GM20431 (cell line): Measurements from ENCODE around the gene ZNF333.
"Not testable (repeated sequence)": the region's sequence is repeated elsewhere in the genome, so short reads cannot be mapped to it uniquely, and the experiment has no call there.

Source experiments
- in situ Hi-C: fragments of 300-500 bp; cut with MseI, MboI; formaldehyde crosslinking; loops from one replicate; pipeline ENCODE4 v1.15.0; 2020; ENCODE audit warnings: low sequenced_read_pairs; ENCODE audit not compliant: unreplicated experiment

The ZNF333 gene

DNA sequence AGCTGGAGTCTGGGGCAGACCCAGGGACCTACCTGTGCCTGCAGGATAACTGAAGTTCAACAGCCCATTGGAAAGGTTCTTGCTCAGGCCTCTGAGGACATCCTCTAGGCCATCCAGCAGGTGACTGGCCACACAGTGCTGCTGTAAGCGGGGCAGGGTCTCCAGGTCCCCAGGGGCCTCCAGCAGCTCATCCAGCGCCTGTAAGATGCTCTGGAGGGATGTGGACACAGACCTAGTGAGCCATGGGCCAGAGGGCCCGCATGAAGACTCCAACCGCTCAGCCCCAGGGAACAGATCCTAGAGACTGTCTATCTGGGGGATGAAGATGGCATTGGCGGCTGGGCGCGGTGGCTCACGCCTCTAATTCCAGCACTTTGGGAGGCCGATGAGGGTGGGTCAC is 74.6 kb downstream of the ZNF333 start:
- in situ Hi-C loops = no loop called here

DNA sequence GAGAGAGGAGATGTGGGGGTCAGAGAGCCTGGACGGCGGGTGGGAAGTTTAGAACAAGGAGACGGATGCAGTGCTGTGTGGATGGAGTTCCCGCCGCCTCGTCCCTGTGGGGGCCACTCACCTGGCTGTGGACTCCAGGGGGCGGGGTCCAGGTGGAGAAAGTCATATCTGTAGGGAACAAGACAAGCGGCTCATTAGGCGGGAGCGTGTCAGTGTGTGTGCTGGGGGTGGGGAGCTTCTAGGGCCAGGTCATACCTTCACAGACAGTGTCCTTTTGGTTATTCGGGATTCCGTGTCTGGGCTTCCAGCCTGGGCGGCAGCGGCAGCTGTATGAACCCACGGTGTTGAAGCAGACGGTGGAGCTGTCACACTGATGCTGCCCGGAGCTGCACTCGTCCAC is 75.6 kb downstream of the ZNF333 start:
- in situ Hi-C loops = not testable (repeated sequence)

DNA sequence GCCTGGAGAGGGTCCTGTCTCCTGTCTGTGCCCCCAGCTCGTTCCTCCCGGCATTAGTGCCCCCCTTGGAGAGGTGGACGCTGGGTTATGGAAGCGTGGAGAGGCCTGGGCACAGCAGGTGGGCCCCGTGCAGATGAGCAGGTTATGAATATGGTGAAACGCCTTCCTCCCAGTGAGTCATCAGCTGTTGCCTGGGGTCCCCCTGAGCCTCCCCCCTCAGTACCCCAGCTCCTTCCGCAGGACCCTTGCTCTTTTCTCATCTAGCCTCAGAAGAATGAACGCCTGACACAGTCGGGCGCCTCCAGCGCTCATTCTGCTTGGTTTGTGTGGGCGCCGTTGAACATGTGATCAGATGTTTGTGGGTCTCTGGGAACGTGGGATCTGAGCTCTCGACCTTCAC is 76.0 kb downstream of the ZNF333 start:
- in situ Hi-C loops = not testable (repeated sequence)

DNA sequence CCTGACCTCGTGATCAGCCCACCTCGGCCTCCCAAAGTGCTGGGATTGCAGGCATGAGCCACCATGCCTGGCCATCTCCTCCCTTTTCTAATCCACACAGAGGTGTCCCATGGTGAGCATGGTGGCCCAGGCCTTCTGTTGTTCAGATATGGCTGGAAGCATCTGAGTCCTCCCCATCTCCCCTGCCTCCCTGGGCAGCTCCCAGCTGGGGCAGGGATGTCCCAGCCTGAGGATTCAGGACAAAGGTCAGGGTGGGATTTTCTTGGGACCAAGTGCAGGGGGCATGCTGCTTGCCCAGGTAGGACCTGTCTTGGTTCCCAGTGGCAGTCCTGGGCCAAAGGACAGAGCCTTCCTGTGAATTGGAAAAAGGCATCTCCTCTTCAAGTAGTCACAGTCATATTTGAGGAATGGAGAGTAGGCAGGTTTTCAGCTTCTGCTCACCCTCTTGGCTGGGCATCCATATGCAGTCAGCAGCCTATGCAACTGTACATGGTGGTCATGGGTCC is 77.7 kb downstream of the ZNF333 start:
- in situ Hi-C loops = no loop called here

DNA sequence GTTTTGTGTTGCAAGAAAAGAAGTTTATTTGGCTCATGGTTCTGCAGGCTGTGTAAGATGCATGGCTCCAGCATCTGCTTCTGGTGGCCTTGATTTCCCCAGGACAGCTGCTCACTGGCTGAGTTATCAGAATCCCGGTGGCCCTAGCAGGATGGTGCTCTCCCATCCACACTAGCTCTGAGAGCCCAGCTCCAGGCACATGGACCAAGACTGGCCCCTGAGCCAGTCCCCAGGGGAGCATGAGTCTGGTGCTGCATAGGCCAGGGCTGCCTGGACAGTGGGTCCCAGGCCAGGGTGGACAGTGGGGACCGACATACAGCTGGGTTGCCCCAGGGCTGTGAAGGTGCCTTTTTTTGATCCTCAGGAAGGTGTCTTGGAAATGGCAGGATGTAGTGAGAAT is 78.2 kb downstream of the ZNF333 start:
- in situ Hi-C loops = no loop called here

DNA sequence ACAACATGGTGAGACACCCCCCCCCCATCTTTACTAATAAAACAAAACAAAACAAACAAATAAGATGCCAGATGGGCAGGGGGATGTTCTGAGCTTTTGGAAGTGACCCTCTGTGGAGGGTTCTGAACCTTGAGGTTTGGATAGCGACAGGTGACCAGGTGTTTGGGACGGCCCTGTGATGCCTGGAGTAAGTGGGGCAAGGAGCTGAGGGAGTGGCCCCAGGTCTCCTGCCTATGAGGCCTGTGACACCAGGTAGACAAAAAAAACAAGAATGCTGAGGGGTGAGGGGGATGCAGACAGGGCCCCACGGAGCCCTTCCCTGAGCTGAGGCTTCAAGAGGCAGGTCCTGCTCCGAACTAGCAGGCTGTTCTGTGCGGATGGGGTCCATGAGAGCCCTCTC is 79.4 kb downstream of the ZNF333 start:
- in situ Hi-C loops = no loop called here

DNA sequence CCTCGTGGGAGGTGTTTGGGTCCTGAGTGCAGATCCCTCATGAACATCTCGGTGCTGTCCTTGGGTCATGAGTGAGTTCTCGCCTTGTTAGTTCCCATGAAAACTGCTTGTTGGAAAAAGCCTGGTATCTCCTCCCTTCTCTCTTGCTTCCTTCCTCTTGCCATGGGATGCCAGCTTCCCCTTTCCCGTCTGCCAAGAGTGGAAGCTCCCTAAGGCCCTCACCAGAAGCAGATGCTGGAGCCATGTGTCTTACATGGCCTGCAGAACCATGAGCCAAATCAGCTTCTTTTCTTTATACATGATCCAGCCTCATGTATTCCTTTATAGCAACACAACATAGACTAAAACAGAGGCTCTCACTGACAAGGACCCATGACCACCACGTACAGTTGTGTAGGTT is 80.3 kb downstream of the ZNF333 start:
- in situ Hi-C loops = no loop called here

DNA sequence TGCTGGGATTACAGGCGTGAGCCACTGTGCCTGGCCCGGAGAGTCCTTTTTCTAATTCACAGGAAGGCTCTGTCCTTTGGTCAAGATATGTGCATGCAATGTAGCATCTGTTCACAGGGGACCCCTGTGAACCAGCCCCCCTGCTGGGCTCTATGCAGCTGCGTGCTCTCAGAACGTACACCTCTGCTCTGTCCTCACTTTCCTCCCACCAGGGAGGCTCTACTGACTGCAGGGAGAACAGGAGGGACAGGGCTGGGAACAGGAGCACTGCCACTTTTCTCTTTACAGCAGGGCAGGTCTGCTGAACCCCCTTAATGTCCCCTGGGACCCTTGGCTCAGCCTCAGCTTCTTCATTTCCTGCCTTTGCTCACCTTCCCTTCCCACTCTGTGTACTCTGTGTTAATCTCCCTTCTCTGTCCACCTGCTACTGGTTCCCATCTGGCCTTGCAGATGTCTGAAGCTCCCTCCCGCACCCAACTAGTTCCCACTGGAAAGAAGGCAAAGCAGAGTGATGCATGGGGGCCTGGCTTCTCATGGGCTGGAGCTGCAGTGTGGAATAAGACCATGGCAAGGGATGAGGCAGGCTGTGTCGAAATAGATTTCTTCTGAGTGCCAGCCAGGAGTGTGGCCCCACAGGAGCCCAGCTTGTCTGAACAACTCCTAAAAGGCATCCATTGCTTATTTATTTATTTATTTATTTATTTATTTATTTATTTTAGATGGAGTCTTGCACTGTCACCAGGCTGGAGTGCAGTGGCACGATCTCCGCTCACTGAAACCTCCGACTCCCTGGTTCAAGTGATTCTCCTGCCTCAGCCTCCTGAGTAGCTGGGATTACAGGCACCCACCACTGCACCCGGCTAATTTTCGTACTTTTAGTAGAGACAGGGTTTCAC is 81.3 kb downstream of the ZNF333 start:
- in situ Hi-C loops = no loop called here

DNA sequence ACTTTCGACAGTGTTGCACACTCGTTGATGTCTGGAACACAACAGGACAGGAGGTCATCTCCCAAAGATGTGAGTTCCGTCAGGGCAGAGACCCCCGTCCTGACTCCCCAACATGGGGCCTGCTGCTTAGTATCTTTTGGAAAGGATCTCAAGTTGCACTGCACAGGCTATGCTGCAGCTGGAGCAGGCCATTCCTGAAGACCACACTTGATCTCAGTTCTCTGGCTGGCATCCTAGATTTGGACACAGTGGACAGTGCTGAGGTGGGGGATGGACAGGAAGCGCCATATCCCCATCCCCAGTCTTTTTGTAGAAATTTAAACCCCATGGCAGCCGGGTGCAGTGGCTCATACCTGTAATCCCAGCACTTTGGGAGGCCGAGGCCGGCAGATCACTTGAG is 82.6 kb downstream of the ZNF333 start:
- in situ Hi-C loops = no loop called here

DNA sequence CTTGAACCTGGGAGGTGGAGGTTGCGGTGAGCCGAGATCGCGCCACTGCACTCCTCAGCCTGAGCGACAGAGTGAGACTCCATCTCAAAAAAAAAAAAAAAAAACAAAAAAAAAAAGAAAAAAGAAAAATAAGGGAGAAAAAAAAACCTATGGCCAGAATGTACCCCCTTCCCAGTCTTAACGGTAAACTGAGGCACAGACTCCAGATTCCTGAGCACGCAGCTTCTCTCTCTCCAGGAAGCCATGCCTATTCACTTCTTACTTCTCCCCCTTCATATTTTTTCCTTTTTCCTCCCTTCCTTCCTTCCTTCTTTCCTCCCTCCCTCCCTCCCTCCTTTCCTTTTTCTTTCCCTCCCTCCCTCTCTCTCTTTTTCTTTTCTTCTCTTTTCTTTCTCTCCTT is 83.1 kb downstream of the ZNF333 start:
- in situ Hi-C loops = no loop called here

DNA sequence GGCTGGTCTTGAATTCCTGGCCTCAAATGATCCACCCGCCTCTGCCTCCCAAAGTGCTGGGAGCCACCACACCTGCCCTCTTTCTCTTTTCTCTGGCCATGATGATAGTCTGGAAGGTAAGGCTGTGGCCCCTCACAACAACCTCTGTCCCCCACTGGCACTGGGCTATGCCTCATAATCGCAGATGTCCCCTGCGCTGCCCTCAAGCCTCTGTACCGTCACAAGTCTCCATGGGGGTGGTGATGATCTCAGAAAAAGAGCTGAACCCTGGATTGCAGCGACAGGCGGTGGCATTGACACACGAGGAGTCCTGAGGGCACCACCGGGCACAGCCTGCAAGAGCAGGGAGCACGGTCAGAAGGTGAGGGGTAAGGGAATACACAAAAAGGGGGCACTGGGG is 83.9 kb downstream of the ZNF333 start:
- in situ Hi-C loops = not testable (repeated sequence)

DNA sequence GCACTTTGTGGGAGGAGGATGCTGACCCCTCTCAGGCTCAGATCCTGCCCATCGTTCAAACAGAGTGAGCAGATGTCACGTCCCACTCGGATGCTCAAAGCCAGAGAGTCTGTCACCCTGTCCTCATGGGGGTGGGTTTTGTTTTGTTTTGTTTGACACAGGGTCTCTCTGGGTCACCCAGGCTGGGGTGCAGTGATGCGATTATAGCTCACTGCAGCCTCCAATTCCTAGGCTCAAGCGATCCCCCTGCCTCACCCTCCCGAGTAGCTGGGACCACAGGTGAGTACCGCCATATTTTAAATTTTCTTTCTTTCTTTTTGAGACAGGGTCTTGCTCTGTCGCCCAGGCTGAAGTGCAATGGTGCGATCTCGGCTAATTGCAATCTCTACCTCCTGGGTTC is 84.5 kb downstream of the ZNF333 start:
- in situ Hi-C loops = no loop called here

DNA sequence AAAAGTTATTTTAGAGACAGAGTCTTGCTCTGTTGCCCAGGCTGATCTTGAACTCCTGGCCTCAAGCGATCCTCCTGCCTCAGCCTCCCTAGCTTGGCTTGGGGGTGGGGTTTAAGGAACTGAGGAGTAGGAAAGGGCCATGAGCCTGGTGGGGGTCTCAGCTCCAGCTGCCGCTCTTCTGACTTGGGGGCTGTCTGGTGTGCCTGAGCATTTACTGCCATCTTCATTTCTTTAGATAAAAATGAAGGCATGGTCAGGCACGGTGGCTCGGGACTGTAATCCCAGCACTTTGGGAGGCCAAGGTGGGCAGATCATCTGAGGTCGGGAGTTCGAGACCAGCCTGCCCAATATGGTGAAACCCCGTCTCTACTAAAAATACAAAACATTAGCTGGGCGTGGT is 85.5 kb downstream of the ZNF333 start:
- in situ Hi-C loops = not testable (repeated sequence)

DNA sequence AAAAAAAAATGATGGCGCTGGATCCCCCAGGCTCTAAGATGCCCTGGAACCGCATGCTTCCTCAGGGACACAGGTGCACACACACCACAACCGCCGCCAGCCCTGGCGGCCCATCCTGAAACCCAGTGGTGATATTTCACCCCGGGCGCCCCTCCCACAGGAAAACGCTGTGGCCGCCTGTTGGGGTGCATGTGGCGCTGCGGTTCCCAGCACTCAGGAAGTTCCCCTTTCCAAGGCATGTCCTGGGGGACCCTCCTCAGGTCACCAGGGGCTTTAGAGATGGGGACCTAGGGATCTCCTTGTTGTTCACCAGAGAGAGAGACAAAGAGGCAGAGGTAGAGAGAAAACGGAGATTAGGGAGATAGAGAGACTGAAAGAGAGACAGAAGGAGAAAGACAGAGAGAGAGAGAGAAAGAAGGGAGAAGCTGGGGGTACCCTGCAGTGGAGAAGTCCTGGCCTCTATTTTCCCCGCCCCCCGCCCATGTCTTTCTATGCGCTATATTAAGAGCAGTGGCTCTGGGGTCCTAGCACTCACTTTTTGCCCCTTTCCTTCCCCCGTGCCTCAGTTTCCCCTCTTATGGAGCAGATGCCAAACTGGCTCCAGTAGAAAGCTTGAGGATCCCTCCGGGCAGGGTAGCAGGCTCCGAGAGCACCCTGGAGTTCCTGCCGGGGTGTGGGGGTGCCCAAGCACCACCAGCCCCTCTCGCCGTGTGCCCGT is 86.2 kb downstream of the ZNF333 start:
- in situ Hi-C loops = no loop called here

DNA sequence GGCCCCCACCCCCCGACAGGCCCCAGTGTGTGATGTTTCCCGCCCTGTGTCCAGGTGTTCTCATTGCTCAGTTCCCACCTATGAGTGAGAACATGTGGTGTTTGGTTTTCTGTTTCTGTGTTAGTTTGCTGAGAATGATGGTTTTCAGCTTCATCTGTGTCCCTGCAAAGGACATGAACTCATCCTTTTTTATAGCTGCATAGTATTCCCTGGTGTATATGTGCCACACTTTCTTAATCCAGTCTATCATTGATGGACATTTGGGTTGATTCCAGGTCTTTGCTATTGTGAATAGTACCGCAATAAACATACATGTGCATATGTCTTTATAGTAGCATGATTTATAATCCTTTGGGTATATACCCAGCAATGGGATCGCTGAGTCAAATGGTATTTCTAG is 87.8 kb downstream of the ZNF333 start:
- in situ Hi-C loops = not testable (repeated sequence)

DNA sequence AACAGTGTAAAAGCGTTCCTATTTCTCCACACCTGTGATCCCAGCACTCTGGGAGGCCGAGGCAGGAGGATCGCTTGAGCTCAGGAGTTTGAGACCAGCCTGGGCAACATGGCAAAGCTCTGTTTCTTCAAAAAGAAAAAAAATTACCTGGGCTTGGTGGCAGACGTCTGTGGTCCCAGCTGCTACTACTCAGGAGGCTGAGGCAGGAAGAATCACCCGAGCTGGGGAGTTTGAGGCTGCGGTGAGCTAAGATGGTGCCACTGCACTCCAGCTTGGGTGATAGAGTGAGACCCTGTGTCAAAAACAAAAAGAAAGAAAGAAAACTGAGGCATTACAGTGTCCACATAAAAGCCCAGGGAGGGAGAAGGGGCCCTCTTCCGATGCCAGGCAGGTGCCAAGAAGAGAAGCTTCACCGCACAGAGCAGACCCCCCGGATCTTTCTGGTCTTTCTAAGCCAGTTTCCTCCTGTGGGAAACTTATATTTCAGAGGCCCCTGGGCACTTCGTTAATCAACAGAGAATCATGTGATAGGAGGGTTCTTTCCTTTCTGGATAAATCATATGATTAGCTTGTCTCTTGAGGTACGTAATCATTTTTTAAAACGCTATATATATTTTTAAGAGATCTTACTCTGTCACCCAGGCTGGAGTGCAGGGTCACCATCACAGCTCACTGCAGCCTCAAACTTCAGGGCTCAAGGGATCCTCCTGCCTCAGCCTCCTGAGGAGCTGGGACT is 88.4 kb downstream of the ZNF333 start, which contains the start of gene ADGRE2:
Gene ADGRE2, minus strand, starts transcription at position 451 of the 736 bp plus-strand sequence. CDS start 1,804 bp downstream, outside the sequence.
- in situ Hi-C loops = not testable (repeated sequence)

DNA sequence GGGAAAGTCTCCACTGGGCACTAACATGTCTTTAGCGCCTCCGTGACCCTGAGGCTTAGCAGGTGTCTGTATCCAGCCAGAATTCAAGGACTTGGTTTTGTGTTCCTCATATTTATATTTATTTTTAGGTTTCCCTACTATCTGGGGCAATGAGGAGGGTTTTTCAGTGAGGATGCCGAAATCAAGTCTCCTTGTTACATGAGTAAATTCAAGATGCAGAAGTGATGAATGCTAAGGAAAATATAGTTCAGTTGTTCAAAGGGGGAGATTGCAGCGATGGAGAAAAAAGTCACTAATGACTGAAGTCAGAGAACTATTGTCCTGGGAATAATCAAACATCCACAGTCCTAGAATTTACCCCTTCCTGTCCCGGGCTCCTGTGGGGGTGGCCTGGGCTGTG is 89.3 kb downstream of the ZNF333 start:
- in situ Hi-C loops = no loop called here

DNA sequence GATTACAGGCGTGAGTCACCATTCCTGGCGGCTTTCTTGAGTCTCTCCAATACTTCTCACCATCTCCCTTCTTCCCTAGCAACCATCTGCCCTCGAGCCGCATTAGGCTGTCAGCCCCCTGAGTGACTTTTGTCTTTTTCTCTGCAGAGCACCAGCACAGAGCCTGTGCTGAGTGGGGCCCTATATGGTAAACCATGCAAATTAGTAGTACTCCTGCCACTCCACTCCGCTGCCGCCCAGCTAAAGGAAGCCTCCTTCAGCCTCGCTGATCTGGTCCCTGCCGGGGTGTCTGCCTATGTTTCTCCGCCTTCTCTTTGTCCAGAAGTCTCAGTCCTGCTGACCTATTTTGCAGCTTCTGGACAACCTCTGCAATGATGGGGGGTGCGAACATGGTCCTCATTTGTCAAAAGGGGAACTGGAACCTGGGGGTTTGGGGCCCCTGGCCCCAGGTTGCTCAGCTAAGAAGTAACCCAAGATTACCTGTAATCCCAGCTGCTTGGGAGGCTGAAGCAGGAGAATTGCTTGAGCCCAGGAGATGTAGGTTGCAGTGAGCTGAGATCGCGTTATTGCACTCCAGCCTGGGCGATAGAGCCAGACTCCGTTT is 90.9 kb downstream of the ZNF333 start:
- in situ Hi-C loops = not testable (repeated sequence)

DNA sequence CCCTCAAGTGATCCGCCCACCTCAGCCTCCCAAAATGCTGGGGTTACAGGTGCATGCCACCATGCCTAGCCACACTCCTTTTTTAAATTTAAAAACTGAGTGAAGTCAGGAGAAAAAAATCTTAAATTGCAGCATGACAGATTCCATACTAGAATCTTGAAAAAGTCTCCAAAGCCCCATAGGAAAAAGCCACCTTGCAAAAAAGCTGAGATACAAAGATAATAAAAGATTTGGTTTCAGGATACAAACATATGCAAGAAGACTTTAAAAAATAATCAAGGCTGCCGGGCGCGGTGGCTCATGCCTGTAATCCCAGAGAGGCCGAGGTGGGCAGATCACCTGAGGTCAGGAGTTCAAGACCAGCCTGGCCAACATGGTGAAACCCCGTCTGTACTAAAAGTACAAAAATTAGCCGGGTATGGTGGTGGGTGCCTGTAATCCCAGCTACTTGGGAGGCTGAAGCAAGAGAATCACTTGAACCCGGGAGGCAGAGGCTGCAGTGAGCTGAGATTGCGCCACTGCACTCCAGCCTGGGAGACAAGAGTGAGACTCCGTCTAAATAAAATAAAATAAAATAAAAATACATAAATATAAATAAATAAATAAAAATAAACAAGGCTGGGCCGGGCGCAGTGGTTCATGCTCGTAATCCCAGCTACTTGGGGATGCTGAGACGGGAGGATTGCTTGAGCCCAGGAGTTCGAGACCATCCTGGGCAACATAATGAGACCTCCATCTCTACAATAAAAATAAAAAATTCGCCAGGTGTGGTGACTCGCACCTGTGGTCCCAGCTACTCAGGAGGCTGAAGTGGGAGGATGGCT is 92.1 kb downstream of the ZNF333 start:
- in situ Hi-C loops = not testable (repeated sequence)
